PC-3 (cell line): ENCODE data around the gene UBE2U. TPM values are rescaled to one million over a fixed set of nuclear protein-coding genes. Genes with fewer than 3 reads are reported as not detected.

ENCODE experiments used
- ATAC-seq: fragments of 200-7000 bp; cut with Tn5 transposase; 2 replicates; pipeline ENCODE4 v1.9.1; 2020; ENCODE audit warnings: mild to moderate bottlenecking, moderate library complexity
- BruUV-seq: library from RNA; stranded (reverse); fragments of 400-500 nt; replicated peaks from 2 replicates; lab custom pipeline; 2021; lab: Mats Ljungman, UMichigan
- CTCF ChIA-PET: fragments of 300-600 bp; sonication (Branson Sonifier 250); formaldehyde crosslinking; loops from one replicate; lab custom pipeline; 2022; ENCODE audit warnings: antibody characterized with exemption; lab: Charles Lee
- POLR2A ChIA-PET: fragments of 300-600 bp; sonication (Branson Sonifier 250); formaldehyde crosslinking; loops from one replicate; lab custom pipeline; 2022; ENCODE audit warnings: antibody characterized with exemption; ENCODE audit not compliant: unreplicated experiment; lab: Charles Lee
- DNase-seq: peaks from one replicate; pipeline ENCODE4 v3.0.0-alpha.2; 2015
- H2AFZ ChIP-seq: fragments of 300-600 bp; sonication (generic); 2 replicates; pipeline ENCODE4 v1.6.0; 2016; ENCODE audit warnings: antibody characterized with exemption, low read length
- H3F3A ChIP-seq: fragments of 300-600 bp; sonication (generic); one replicate; pipeline ENCODE4 v1.6.0; 2017; ENCODE audit warnings: antibody characterized with exemption, low read length, control low read depth, mild to moderate bottlenecking; ENCODE audit not compliant: unreplicated experiment
- H3K27ac ChIP-seq: fragments of 300-600 bp; sonication (generic); 2 replicates; pipeline ENCODE4 v1.5.1; 2016; ENCODE audit warnings: mild to moderate bottlenecking, low read length
- H3K27me3 ChIP-seq: fragments of 300-600 bp; sonication (generic); 2 replicates; pipeline ENCODE4 v1.6.1; 2016; ENCODE audit warnings: low read length, mixed read lengths
- H3K36me3 ChIP-seq: fragments of 300-600 bp; sonication (generic); 2 replicates; pipeline ENCODE4 v1.6.1; 2016; ENCODE audit warnings: low read depth, mixed run types, low read length, mixed read lengths
- H3K4me1 ChIP-seq: fragments of 300-600 bp; sonication (generic); 2 replicates; pipeline ENCODE4 v1.5.1; 2016; ENCODE audit warnings: low read length; ENCODE audit not compliant: insufficient read depth
- H3K4me2 ChIP-seq: fragments of 300-600 bp; sonication (generic); 2 replicates; pipeline ENCODE4 v1.6.0; 2016; ENCODE audit warnings: low read length
- H3K4me3 ChIP-seq: fragments of 300-600 bp; sonication (generic); 2 replicates; pipeline ENCODE4 v1.5.1; 2016; ENCODE audit warnings: mild to moderate bottlenecking, low read length, mixed read lengths
- H3K79me2 ChIP-seq: fragments of 300-600 bp; sonication (generic); 2 replicates; pipeline ENCODE4 v1.6.1; 2017; ENCODE audit warnings: low read length, mixed read lengths
- H3K9ac ChIP-seq: fragments of 300-600 bp; sonication (generic); 2 replicates; pipeline ENCODE4 v1.6.0; 2016; ENCODE audit warnings: mild to moderate bottlenecking, low read length
- H3K9me2 ChIP-seq: fragments of 300-600 bp; sonication (generic); replicated peaks from 2 replicates; pipeline ENCODE4 v1.6.1; 2016; ENCODE audit warnings: mixed run types, low read length, mixed read lengths
- H3K9me3 ChIP-seq: fragments of 300-600 bp; sonication (generic); 2 replicates; pipeline ENCODE4 v1.6.1; 2016; ENCODE audit warnings: low read length, mixed read lengths
- H4K20me1 ChIP-seq: fragments of 300-600 bp; sonication (generic); 2 replicates; pipeline ENCODE4 v1.6.1; 2016; ENCODE audit warnings: low read length, mixed read lengths
- EZH2 ChIP-seq: fragments of 300-600 bp; sonication (generic); IDR thresholded peaks from one replicate; pipeline ENCODE4 v1.6.1; 2017; ENCODE audit warnings: antibody characterized with exemption, mild to moderate bottlenecking, low read length; ENCODE audit not compliant: unreplicated experiment
- EZH2phosphoT487 ChIP-seq: fragments of 300-600 bp; sonication (generic); IDR thresholded peaks from 2 replicates; pipeline ENCODE4 v1.6.1; 2018; ENCODE audit warnings: mild to moderate bottlenecking, antibody characterized with exemption, low read length, borderline replicate concordance
- intact Hi-C: fragments of 100-400 bp; cut with micrococcal nuclease; formaldehyde crosslinking; loops from 2 replicates; pipeline ENCODE4 v1.9.0; 2023
- total RNA-seq: library from RNA; depleted of rRNA; stranded (reverse); fragments of >200 nt; gene quantifications from 2 replicates; pipeline ENCODE4 v1.2.3, GENCODE V29; 2014
- TF ChIP-seq, protein P1 (sequence below): fragments of 300-600 bp; sonication (generic); conservative IDR thresholded peaks from 2 replicates; pipeline ENCODE4 v1.5.1; 2017; ENCODE audit warnings: antibody characterized with exemption, low read depth, mild to moderate bottlenecking, low read length

UBE2U gene
- total RNA-seq, 1 experiment from 2014 or later: not detected

DNA sequence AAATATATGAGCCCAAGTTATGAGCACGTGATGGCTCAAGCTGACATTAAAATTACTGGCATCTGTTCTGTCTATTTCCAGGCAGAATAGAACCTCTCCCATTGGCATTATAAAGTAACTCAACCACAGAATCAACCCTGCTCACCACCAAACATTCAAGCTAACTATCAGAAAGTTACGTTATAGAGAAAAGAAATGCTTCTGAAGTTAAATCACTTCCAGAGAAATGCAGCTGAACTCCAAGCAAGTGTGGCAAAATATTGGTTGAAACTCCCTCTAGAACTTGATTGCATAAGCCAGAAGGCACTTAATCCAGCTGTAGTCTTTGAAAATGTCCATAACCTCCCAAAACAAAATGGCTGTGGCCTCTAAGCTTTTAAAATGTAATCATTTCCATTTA is 36.2 kb upstream of the UBE2U start:
- Histone ChIP-seq H3K9me3 (no peaks in the 10 kb centered on the region), H4K20me1 (no peaks in the 10 kb centered on the region), H3K27me3 (no peaks in the 10 kb centered on the region), H3K4me1 (peaks cover 12% of the 10 kb centered on the region), H3K36me3 (no peaks in the 10 kb centered on the region), H3K27ac (no peak overlapping the region), H3K4me2 (no peak overlapping the region), H3K4me3 (no peak overlapping the region), H3K9me2 (no peaks in the 10 kb centered on the region), H3K9ac (no peak overlapping the region), H2AFZ (no peak overlapping the region), H3F3A (no peaks in the 10 kb centered on the region), H3K79me2 (no peaks in the 10 kb centered on the region)
- ATAC-seq (no peak), DNase-seq (no peak)
- TF ChIP-seq, protein P1, sequence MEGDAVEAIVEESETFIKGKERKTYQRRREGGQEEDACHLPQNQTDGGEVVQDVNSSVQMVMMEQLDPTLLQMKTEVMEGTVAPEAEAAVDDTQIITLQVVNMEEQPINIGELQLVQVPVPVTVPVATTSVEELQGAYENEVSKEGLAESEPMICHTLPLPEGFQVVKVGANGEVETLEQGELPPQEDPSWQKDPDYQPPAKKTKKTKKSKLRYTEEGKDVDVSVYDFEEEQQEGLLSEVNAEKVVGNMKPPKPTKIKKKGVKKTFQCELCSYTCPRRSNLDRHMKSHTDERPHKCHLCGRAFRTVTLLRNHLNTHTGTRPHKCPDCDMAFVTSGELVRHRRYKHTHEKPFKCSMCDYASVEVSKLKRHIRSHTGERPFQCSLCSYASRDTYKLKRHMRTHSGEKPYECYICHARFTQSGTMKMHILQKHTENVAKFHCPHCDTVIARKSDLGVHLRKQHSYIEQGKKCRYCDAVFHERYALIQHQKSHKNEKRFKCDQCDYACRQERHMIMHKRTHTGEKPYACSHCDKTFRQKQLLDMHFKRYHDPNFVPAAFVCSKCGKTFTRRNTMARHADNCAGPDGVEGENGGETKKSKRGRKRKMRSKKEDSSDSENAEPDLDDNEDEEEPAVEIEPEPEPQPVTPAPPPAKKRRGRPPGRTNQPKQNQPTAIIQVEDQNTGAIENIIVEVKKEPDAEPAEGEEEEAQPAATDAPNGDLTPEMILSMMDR: no peak
- no peak for TF ChIP-seq EZH2phosphoT487
- no peak for TF ChIP-seq EZH2
- POLR2A ChIA-PET: no interaction called here
- CTCF ChIA-PET: no interaction called here
- no TSS peak for BruUV-seq
- intact Hi-C loops: no loop called here

DNA sequence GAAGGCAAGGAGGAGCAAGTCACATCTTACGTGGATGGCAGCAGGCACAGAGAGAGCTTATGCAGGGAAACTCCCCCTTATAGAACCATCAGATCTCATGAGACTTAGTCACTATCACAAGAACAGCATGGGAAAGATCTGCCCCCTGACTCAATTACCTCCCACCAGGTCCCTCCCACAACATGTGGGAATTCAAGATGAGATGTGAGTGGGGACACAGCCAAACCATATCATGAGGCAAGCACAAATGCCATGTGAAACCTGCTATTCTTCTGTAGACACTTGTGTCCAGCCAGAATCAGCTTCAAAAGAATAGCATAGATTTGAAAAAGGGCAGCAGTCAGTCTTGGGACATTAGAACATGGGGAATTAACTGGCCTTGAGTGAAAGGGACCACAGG is 32.2 kb upstream of the UBE2U start:
- POLR2A ChIA-PET: interaction anchor here (0.5 kb wide), 1 partner anchor 172 kb away, joined by 3 read pairs; no protein-coding TSS in a partner anchor
- no peak for ATAC-seq

More for the DNA sequence above, 32.2 kb upstream of the UBE2U start:
- Histone ChIP-seq H3K27ac (peak overlapping the region; percentile 92), H2AFZ (no peak overlapping the region), H3F3A (peaks cover 7% of the 10 kb centered on the region), H3K4me2 (peak overlapping the region; percentile 77), H3K4me1 (peaks cover 31% of the 10 kb centered on the region), H3K9me2 (no peaks in the 10 kb centered on the region), H4K20me1 (no peaks in the 10 kb centered on the region), H3K79me2 (no peaks in the 10 kb centered on the region), H3K36me3 (no peaks in the 10 kb centered on the region), H3K9ac (peak overlapping the region; percentile 25; the same call in 1 of the 2 replicates), H3K9me3 (no peaks in the 10 kb centered on the region), H3K4me3 (peak overlapping the region; percentile 34; the same call in 1 of the 2 replicates), H3K27me3 (no peaks in the 10 kb centered on the region)
- no peak for TF ChIP-seq EZH2
- TF ChIP-seq, protein P1: no peak
- TF ChIP-seq EZH2phosphoT487: no peak
- no TSS peak for BruUV-seq
- intact Hi-C loops: loop anchor here (5.0 kb wide), 1 partner anchor 51 kb away; no protein-coding TSS in a partner anchor
- CTCF ChIA-PET: no interaction called here
- no peak for DNase-seq
